ENCODE data around the gene PCYT1A.

DNA sequence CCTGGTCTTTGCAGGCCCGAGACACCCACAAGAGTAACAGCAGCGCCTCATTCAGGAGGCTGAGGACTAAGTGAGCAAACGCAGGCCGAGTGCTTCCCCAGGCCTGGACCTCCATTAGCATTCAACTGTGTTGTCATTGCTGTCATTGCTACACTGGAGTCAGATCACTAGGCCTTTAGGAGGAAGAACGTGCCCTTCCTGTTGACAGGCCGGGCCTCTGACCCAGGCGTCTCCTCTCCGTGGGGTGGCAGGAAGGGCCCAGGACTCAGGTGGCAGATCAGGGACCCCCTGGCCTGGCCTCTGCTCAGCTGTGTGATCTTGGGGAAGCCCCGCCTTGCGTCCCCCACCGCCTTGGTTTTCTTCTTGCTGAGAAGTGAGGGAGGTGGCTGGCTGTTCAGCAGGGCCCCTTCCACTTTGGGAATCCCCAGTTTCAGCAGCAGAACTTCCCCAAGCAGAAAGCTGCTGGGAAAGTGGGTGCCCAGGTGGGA lies 95.4 kb downstream of the PCYT1A start:
- TF ChIP-seq, protein P1, sequence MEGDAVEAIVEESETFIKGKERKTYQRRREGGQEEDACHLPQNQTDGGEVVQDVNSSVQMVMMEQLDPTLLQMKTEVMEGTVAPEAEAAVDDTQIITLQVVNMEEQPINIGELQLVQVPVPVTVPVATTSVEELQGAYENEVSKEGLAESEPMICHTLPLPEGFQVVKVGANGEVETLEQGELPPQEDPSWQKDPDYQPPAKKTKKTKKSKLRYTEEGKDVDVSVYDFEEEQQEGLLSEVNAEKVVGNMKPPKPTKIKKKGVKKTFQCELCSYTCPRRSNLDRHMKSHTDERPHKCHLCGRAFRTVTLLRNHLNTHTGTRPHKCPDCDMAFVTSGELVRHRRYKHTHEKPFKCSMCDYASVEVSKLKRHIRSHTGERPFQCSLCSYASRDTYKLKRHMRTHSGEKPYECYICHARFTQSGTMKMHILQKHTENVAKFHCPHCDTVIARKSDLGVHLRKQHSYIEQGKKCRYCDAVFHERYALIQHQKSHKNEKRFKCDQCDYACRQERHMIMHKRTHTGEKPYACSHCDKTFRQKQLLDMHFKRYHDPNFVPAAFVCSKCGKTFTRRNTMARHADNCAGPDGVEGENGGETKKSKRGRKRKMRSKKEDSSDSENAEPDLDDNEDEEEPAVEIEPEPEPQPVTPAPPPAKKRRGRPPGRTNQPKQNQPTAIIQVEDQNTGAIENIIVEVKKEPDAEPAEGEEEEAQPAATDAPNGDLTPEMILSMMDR (IDR thresholded peaks at IDR 0.05), result no peak
- TF ChIP-seq POLR2A (IDR thresholded peaks at IDR 0.05), result no peak

Data from testis (tissue), 2 donors.